GM12865 (cell line): ENCODE data around the gene SEC16A.

ENCODE experiments used
- DNase-seq: peaks from one replicate; pipeline ENCODE4 v3.0.0; 2010; ENCODE audit warnings: low read depth
- H3K4me3 ChIP-seq: 2 replicates; pipeline ENCODE4 v1.5.1; 2011; ENCODE audit warnings: mild to moderate bottlenecking, low read depth, low read length, control low read depth
- CTCF ChIP-seq: IDR thresholded peaks from 2 replicates; pipeline ENCODE4 v1.5.1; 2011; ENCODE audit warnings: low read length, control low read depth, low read depth, inconsistent platforms; ENCODE audit not compliant: insufficient read depth; ENCODE audit errors: missing control alignments

The SEC16A gene

GRCh38 chr9:136484153-136485048 is 1.6 kb upstream of the SEC16A start:
- peak; percentile 30 for DNase-seq
- no peak for TF ChIP-seq CTCF
- peak overlapping the region; percentile 74 for H3K4me3 ChIP-seq

GRCh38 chr9:136483589-136484152 is 831 bp upstream of the SEC16A start:
- DNase-seq = peak; percentile 93
- H3K4me3 ChIP-seq = peak overlapping the region; percentile 74
- TF ChIP-seq CTCF = no peak

GRCh38 chr9:136482046-136482792 is 621 bp downstream of the SEC16A start:
- TF ChIP-seq CTCF = no peak
- DNase-seq = peak; percentile 39
- peak overlapping the region; percentile 83 for H3K4me3 ChIP-seq

- peak overlapping the region; percentile 83 for H3K4me3 ChIP-seq
- TF ChIP-seq CTCF = no peak
- no peak for DNase-seq
Measured at GRCh38 chr9:136481558-136481957, 1.3 kb downstream of the SEC16A start.

- no peak for TF ChIP-seq CTCF
Measured at GRCh38 chr9:136476369-136477150, 6.3 kb downstream of the SEC16A start.

More at GRCh38 chr9:136476369-136477150, 6.3 kb downstream of the SEC16A start:
- no peak overlapping the region for H3K4me3 ChIP-seq
- DNase-seq = no peak
